ENCODE measurements around the gene PMF1.

PMF1 gene

GRCh38 chr1:156241311-156241811, 28.6 kb downstream of the PMF1 start:
- Histone ChIP-seq H3K9me3 (ENCODE audit: insufficient read depth, low read length) (no peaks in the 10 kb centered on the region), H3K4me1 (ENCODE audit: insufficient read depth, insufficient read length) (peaks cover 16% of the 10 kb centered on the region), H3K36me3 (ENCODE audit: insufficient read depth, insufficient read length, low read length) (peaks cover 80% of the 10 kb centered on the region), H3K9ac (ENCODE audit: insufficient read length, low read depth) (no peak overlapping the region), H3K27me3 (ENCODE audit: insufficient read depth, insufficient read length) (no peaks in the 10 kb centered on the region), H3K4me3 (ENCODE audit: insufficient read length, low read depth) (no peak overlapping the region)
- no peak for DNase-seq (ENCODE audit: low read depth, low spot score)
- no peak for TF ChIP-seq SUZ12 (IDR thresholded peaks at IDR 0.05; ENCODE audit: extremely low read depth, insufficient read depth, insufficient read length)
- TF ChIP-seq YY1 (IDR thresholded peaks at IDR 0.05; ENCODE audit: insufficient read depth, insufficient read length): no peak
- TF ChIP-seq ZNF274 (IDR thresholded peaks at IDR 0.05; ENCODE audit: low read depth, low read length): no peak

DNA sequence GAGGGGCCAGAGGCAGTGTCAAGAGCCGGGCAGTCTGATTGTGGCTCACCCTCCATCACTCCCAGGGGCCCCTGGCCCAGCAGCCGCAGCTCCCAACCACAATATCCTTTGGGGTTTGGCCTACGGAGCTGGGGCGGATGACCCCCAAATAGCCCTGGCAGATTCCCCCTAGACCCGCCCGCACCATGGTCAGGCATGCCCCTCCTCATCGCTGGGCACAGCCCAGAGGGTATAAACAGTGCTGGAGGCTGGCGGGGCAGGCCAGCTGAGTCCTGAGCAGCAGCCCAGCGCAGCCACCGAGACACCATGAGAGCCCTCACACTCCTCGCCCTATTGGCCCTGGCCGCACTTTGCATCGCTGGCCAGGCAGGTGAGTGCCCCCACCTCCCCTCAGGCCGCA, 29.1 kb downstream of the PMF1 start, which contains the start of gene BGLAP:
TSS of gene BGLAP (plus strand) at position 259 of the 400 bp plus-strand sequence. CDS start at position 307, 48 bp downstream.
- H3K27me3 ChIP-seq (ENCODE audit: insufficient read depth, insufficient read length): no peaks in the 10 kb centered on the region
- no peak for DNase-seq (ENCODE audit: low read depth, low spot score)
- TF ChIP-seq YY1 (IDR thresholded peaks at IDR 0.05; ENCODE audit: insufficient read depth, insufficient read length) (no peak), ZNF274 (IDR thresholded peaks at IDR 0.05; ENCODE audit: low read depth, low read length) (no peak), SUZ12 (IDR thresholded peaks at IDR 0.05; ENCODE audit: extremely low read depth, insufficient read depth, insufficient read length) (no peak)
- peaks cover 21% of the 10 kb centered on the region for H3K4me1 ChIP-seq (ENCODE audit: insufficient read depth, insufficient read length)
- H3K36me3 ChIP-seq (ENCODE audit: insufficient read depth, insufficient read length, low read length): peaks cover 79% of the 10 kb centered on the region
- no peaks in the 10 kb centered on the region for H3K9me3 ChIP-seq (ENCODE audit: insufficient read depth, low read length)
- H3K9ac ChIP-seq (ENCODE audit: insufficient read length, low read depth): no peak within 1 kb of the TSS
- no peak within 1 kb of the TSS for H3K4me3 ChIP-seq (ENCODE audit: insufficient read length, low read depth)

GRCh38 chr1:156242738-156243137, 29.9 kb downstream of the PMF1 start:
- Histone ChIP-seq H3K36me3 (ENCODE audit: insufficient read depth, insufficient read length, low read length) (peaks cover 81% of the 10 kb centered on the region), H3K9me3 (ENCODE audit: insufficient read depth, low read length) (no peaks in the 10 kb centered on the region), H3K9ac (ENCODE audit: insufficient read length, low read depth) (no peak overlapping the region), H3K27me3 (ENCODE audit: insufficient read depth, insufficient read length) (no peaks in the 10 kb centered on the region), H3K4me3 (ENCODE audit: insufficient read length, low read depth) (no peak overlapping the region), H3K4me1 (ENCODE audit: insufficient read depth, insufficient read length) (peaks cover 29% of the 10 kb centered on the region)
- TF ChIP-seq ZNF274 (IDR thresholded peaks at IDR 0.05; ENCODE audit: low read depth, low read length): no peak
- TF ChIP-seq SUZ12 (IDR thresholded peaks at IDR 0.05; ENCODE audit: extremely low read depth, insufficient read depth, insufficient read length): no peak
- TF ChIP-seq YY1 (IDR thresholded peaks at IDR 0.05; ENCODE audit: insufficient read depth, insufficient read length): no peak
- no peak for DNase-seq (ENCODE audit: low read depth, low spot score)

DNA sequence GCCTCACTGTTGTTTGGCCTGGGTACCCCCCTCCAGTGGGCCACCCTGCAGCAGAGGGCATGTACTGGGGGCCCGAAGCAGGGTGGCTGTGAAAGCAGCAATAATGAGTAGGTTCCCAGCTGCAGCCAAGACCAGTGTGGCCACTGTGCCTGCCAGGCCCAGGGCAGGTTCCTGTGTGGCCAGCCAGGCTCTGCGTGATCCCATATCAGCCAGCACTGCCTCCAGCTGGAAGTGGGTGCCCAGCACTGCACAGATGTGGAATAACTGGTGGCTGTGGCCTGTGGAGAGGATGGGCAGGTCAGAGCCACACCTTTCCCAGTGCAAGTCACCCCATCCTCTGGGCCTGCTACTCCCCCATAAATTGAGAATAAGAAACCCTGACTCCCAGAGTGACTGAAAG, 31.3 kb downstream of the PMF1 start:
- TF ChIP-seq YY1 (IDR thresholded peaks at IDR 0.05; ENCODE audit: insufficient read depth, insufficient read length) (no peak), SUZ12 (IDR thresholded peaks at IDR 0.05; ENCODE audit: extremely low read depth, insufficient read depth, insufficient read length) (no peak), ZNF274 (IDR thresholded peaks at IDR 0.05; ENCODE audit: low read depth, low read length) (no peak)
- H3K9me3 ChIP-seq (ENCODE audit: insufficient read depth, low read length): no peaks in the 10 kb centered on the region
- H3K9ac ChIP-seq (ENCODE audit: insufficient read length, low read depth): no peak overlapping the region
- peaks cover 78% of the 10 kb centered on the region for H3K36me3 ChIP-seq (ENCODE audit: insufficient read depth, insufficient read length, low read length)
- no peaks in the 10 kb centered on the region for H3K27me3 ChIP-seq (ENCODE audit: insufficient read depth, insufficient read length)
- DNase-seq (ENCODE audit: low read depth, low spot score): no peak
- no peak overlapping the region for H3K4me3 ChIP-seq (ENCODE audit: insufficient read length, low read depth)
- peaks cover 37% of the 10 kb centered on the region for H3K4me1 ChIP-seq (ENCODE audit: insufficient read depth, insufficient read length)

DNA sequence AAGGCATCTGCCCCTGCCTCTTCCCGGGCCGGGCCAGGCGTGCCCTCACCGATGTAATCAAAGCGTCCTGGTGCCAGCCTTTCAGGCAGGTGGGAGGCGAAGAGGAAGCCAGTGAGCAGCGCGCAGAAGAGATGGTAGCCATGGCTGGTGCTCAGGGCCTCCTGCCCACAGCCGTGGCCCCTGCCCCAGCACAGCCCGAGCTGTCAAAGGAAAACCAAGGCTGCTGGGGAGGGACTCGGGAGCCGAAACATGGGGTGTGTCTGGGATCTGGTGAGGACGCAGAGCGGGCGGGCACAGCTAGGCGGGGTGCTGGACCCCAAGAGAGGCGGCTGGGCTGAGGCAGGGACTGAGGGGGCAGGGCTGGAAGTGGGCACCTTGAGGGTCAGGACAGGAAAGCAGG, 31.9 kb downstream of the PMF1 start:
- no peak for DNase-seq (ENCODE audit: low read depth, low spot score)
- Histone ChIP-seq H3K4me1 (ENCODE audit: insufficient read depth, insufficient read length) (peaks cover 40% of the 10 kb centered on the region), H3K4me3 (ENCODE audit: insufficient read length, low read depth) (no peak overlapping the region), H3K9ac (ENCODE audit: insufficient read length, low read depth) (no peak overlapping the region), H3K9me3 (ENCODE audit: insufficient read depth, low read length) (no peaks in the 10 kb centered on the region), H3K27me3 (ENCODE audit: insufficient read depth, insufficient read length) (no peaks in the 10 kb centered on the region), H3K36me3 (ENCODE audit: insufficient read depth, insufficient read length, low read length) (peaks cover 78% of the 10 kb centered on the region)
- no peak for TF ChIP-seq SUZ12 (IDR thresholded peaks at IDR 0.05; ENCODE audit: extremely low read depth, insufficient read depth, insufficient read length)
- TF ChIP-seq YY1 (IDR thresholded peaks at IDR 0.05; ENCODE audit: insufficient read depth, insufficient read length): no peak
- TF ChIP-seq ZNF274 (IDR thresholded peaks at IDR 0.05; ENCODE audit: low read depth, low read length): no peak

DNA sequence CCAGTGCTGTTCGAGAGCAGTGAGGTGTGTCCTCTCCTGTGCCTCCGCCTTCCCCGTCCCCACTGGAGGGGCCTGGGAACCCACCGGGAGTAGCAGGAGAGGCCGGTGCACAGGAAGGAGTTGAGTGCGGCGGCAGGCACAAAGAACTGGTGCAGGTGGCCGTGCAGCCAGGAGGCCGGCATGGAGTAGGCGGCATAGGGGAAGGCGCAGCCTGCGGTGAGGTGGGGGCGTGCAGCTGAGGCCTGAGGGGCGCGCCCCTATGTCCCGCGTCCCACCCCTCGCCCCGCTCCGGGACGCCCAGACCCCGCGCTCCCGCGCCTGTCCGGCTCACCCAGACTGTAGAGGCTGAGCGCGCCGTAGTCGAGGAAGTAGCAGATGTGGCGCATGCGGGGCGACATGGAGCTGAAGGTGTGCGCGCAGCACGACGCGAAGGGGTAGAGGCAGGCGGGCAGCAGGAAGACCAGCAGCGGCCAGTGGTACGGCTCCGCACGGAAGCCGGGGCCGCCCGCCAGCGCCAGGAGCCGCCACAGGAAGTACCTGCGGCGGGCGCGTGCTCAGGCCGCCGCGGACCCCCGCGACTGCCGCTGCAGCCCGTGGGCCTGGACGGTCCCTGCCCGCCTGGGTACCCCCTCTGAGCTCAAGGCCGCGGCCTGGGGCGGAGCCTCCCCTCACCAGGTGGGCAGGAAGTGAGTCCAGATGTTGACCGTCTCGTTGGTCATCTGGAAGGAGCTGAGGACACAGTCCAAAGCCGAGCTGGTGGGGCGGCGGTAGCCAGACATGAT, 32.8 kb downstream of the PMF1 start:
- Histone ChIP-seq H3K9me3 (ENCODE audit: insufficient read depth, low read length) (no peaks in the 10 kb centered on the region), H3K4me1 (ENCODE audit: insufficient read depth, insufficient read length) (peaks cover 45% of the 10 kb centered on the region), H3K27me3 (ENCODE audit: insufficient read depth, insufficient read length) (no peaks in the 10 kb centered on the region), H3K4me3 (ENCODE audit: insufficient read length, low read depth) (no peak overlapping the region), H3K36me3 (ENCODE audit: insufficient read depth, insufficient read length, low read length) (peaks cover 83% of the 10 kb centered on the region), H3K9ac (ENCODE audit: insufficient read length, low read depth) (no peak overlapping the region)
- TF ChIP-seq ZNF274 (IDR thresholded peaks at IDR 0.05; ENCODE audit: low read depth, low read length) (no peak), YY1 (IDR thresholded peaks at IDR 0.05; ENCODE audit: insufficient read depth, insufficient read length) (no peak), SUZ12 (IDR thresholded peaks at IDR 0.05; ENCODE audit: extremely low read depth, insufficient read depth, insufficient read length) (no peak)
- DNase-seq (ENCODE audit: low read depth, low spot score): no peak

- Histone ChIP-seq H3K9ac (ENCODE audit: insufficient read length, low read depth) (no peak overlapping the region), H3K27me3 (ENCODE audit: insufficient read depth, insufficient read length) (no peaks in the 10 kb centered on the region), H3K4me3 (ENCODE audit: insufficient read length, low read depth) (no peak overlapping the region), H3K4me1 (ENCODE audit: insufficient read depth, insufficient read length) (peaks cover 44% of the 10 kb centered on the region), H3K9me3 (ENCODE audit: insufficient read depth, low read length) (no peaks in the 10 kb centered on the region), H3K36me3 (ENCODE audit: insufficient read depth, insufficient read length, low read length) (peaks cover 83% of the 10 kb centered on the region)
- DNase-seq (ENCODE audit: low read depth, low spot score): no peak
- TF ChIP-seq YY1 (IDR thresholded peaks at IDR 0.05; ENCODE audit: insufficient read depth, insufficient read length): no peak
- no peak for TF ChIP-seq SUZ12 (IDR thresholded peaks at IDR 0.05; ENCODE audit: extremely low read depth, insufficient read depth, insufficient read length)
- TF ChIP-seq ZNF274 (IDR thresholded peaks at IDR 0.05; ENCODE audit: low read depth, low read length): no peak
Measured at GRCh38 chr1:156246241-156246780, 33.5 kb downstream of the PMF1 start.
